H9 (cell line): Measurements from ENCODE around the gene CNNM1. TPM values are rescaled to one million over a fixed set of nuclear protein-coding genes. Genes with fewer than 3 reads are reported as not detected.

Experiments used
- DNase-seq: peaks from one replicate; pipeline ENCODE4 v3.0.0-alpha.2; 2017
- H2AFZ ChIP-seq: one replicate; pipeline ENCODE4 v1.6.1; 2013; ENCODE audit warnings: mild to moderate bottlenecking, low read length, control low read depth, moderate library complexity
- H2AK5ac ChIP-seq: 2 replicates; pipeline ENCODE4 v1.6.1; 2013; ENCODE audit warnings: low read length, control low read depth, mixed read lengths; ENCODE audit not compliant: insufficient read length
- H2BK120ac ChIP-seq: one replicate; pipeline ENCODE4 v1.6.1; 2013; ENCODE audit warnings: low read depth, mild to moderate bottlenecking, low read length, control low read depth, inconsistent platforms; ENCODE audit not compliant: poor library complexity, severe bottlenecking
- H2BK12ac ChIP-seq: 2 replicates; pipeline ENCODE4 v1.6.1; 2013; ENCODE audit warnings: low read length, control low read depth, mixed read lengths, low read depth; ENCODE audit not compliant: insufficient read length
- H2BK15ac ChIP-seq: 2 replicates; pipeline ENCODE4 v1.6.1; 2013; ENCODE audit warnings: low read depth, low read length, control low read depth
- H2BK20ac ChIP-seq: one replicate; pipeline ENCODE4 v1.6.1; 2013; ENCODE audit warnings: low read depth, mild to moderate bottlenecking, low read length, control low read depth, inconsistent platforms; ENCODE audit not compliant: poor library complexity, severe bottlenecking
- H2BK5ac ChIP-seq: 2 replicates; pipeline ENCODE4 v1.6.1; 2013; ENCODE audit warnings: low read length, control low read depth, mixed read lengths; ENCODE audit not compliant: insufficient read length
- H3K14ac ChIP-seq: 2 replicates; pipeline ENCODE4 v1.6.1; 2013; ENCODE audit warnings: low read length, control low read depth; ENCODE audit not compliant: insufficient read depth
- H3K18ac ChIP-seq: 2 replicates; pipeline ENCODE4 v1.6.1; 2013; ENCODE audit warnings: low read depth, mild to moderate bottlenecking, mixed read lengths, low read length, control low read depth; ENCODE audit not compliant: insufficient read length
- H3K23ac ChIP-seq: 2 replicates; pipeline ENCODE4 v1.6.1; 2013; ENCODE audit warnings: low read length, control low read depth, mixed read lengths, low read depth; ENCODE audit not compliant: insufficient read length
- H3K23me2 ChIP-seq: 2 replicates; pipeline ENCODE4 v1.6.1; 2013; ENCODE audit warnings: low read depth, mild to moderate bottlenecking, mixed read lengths, low read length, control low read depth; ENCODE audit not compliant: insufficient read length, poor library complexity, severe bottlenecking
- H3K27ac ChIP-seq: 2 replicates; pipeline ENCODE4 v1.5.1; 2013; ENCODE audit warnings: low read length, control low read depth, mixed read lengths, low read depth; ENCODE audit not compliant: insufficient read length
- H3K27me3 ChIP-seq: 2 replicates; pipeline ENCODE4 v1.6.1; 2013; ENCODE audit warnings: low read length, control low read depth, inconsistent platforms; ENCODE audit not compliant: insufficient read depth
- H3K4ac ChIP-seq: 2 replicates; pipeline ENCODE4 v1.6.1; 2013; ENCODE audit warnings: low read depth, mild to moderate bottlenecking, control low read depth, inconsistent platforms, low read length, moderate library complexity
- H3K4me1 ChIP-seq: 2 replicates; pipeline ENCODE4 v1.6.1; 2013; ENCODE audit warnings: low read length, control low read depth, inconsistent platforms; ENCODE audit not compliant: insufficient read depth
- H3K4me2 ChIP-seq: 2 replicates; pipeline ENCODE4 v1.6.1; 2013; ENCODE audit warnings: low read length, control low read depth, mixed read lengths; ENCODE audit not compliant: insufficient read length, insufficient read depth
- H3K56ac ChIP-seq: 2 replicates; pipeline ENCODE4 v1.6.1; 2013; ENCODE audit warnings: low read depth, mild to moderate bottlenecking, mixed read lengths, low read length, control low read depth; ENCODE audit not compliant: insufficient read length
- H3K79me1 ChIP-seq: 2 replicates; pipeline ENCODE4 v1.6.1; 2013; ENCODE audit warnings: low read depth, mild to moderate bottlenecking, moderate library complexity, low read length, control low read depth, inconsistent platforms; ENCODE audit not compliant: insufficient read depth, poor library complexity, severe bottlenecking
- H3K79me2 ChIP-seq: 2 replicates; pipeline ENCODE4 v1.6.1; 2013; ENCODE audit warnings: low read length, control low read depth, inconsistent platforms; ENCODE audit not compliant: insufficient read depth
- H3K9ac ChIP-seq: 2 replicates; pipeline ENCODE4 v1.6.1; 2013; ENCODE audit warnings: low read length, control low read depth, mixed read lengths; ENCODE audit not compliant: insufficient read length; ENCODE audit errors: extremely low read depth
- H3K9me3 ChIP-seq: one replicate; pipeline ENCODE4 v1.6.1; 2013; ENCODE audit warnings: low read depth, low read length, inconsistent platforms; ENCODE audit not compliant: control insufficient read depth
- H3T11ph ChIP-seq: one replicate; pipeline ENCODE4 v1.6.1; 2013; ENCODE audit warnings: mild to moderate bottlenecking, low read length, control low read depth, inconsistent platforms
- H4K20me1 ChIP-seq: one replicate; pipeline ENCODE4 v1.6.1; 2013; ENCODE audit not compliant: control insufficient read depth, insufficient read length, insufficient read depth
- H4K5ac ChIP-seq: 2 replicates; pipeline ENCODE4 v1.6.1; 2013; ENCODE audit warnings: low read depth, mild to moderate bottlenecking, mixed read lengths, low read length, control low read depth; ENCODE audit not compliant: insufficient read length
- H4K8ac ChIP-seq: replicated peaks from 2 replicates; pipeline ENCODE4 v1.6.1; 2013; ENCODE audit warnings: low read length, control low read depth, mixed read lengths, low read depth; ENCODE audit not compliant: insufficient read length
- H4K91ac ChIP-seq: 2 replicates; pipeline ENCODE4 v1.6.1; 2013; ENCODE audit warnings: low read depth, mild to moderate bottlenecking, moderate library complexity, mixed read lengths, low read length, control low read depth; ENCODE audit not compliant: insufficient read length
- H3K27ac Mint-ChIP-seq, 3 experiments: 2 replicates in 2 of 3; 3 replicates in 1 of 3; pipeline ENCODE4 v1.8.0; 2020 to 2021; ENCODE audit warnings: mixed read lengths in 3 of 3, mild to moderate bottlenecking in 1 of 3, moderate library complexity in 1 of 3
- H3K27me3 Mint-ChIP-seq: 2 replicates; pipeline ENCODE4 v1.8.0; 2021; ENCODE audit warnings: low read depth, mild to moderate bottlenecking, moderate library complexity, mixed read lengths
- H3K36me3 Mint-ChIP-seq, 3 experiments: 2 replicates in 2 of 3; 3 replicates in 1 of 3; pipeline ENCODE4 v1.8.0; 2020 to 2021; ENCODE audit warnings: low read depth in 3 of 3, mixed read lengths in 3 of 3; ENCODE audit not compliant: insufficient read depth in 1 of 3
- H3K4me1 Mint-ChIP-seq, 2 experiments: 2 replicates each; pipeline ENCODE4 v1.8.0; 2020; ENCODE audit warnings: mixed read lengths in 2 of 2
- H3K4me3 Mint-ChIP-seq, 2 experiments: 2 replicates in 1 of 2; 3 replicates in 1 of 2; pipeline ENCODE4 v1.8.0; 2020 to 2021; ENCODE audit warnings: mild to moderate bottlenecking in 2 of 2, mixed read lengths in 2 of 2, moderate library complexity in 1 of 2
- H3K9me3 Mint-ChIP-seq, 2 experiments: 2 replicates in 1 of 2; 3 replicates in 1 of 2; pipeline ENCODE4 v1.8.0; 2020; ENCODE audit warnings: mild to moderate bottlenecking in 2 of 2, mixed read lengths in 2 of 2, moderate library complexity in 1 of 2
- WGBS: extraction: QIAGEN DNeasy Blood & Tissue Kit; methylation state at CpG from one replicate; pipeline ENCODE4 v1.1.7; 2013; ENCODE audit warnings: missing lambda C conversion rate, low lambda C conversion rate, mixed read lengths; ENCODE audit not compliant: insufficient read length; ENCODE audit errors: extremely low coverage; 5-methylcytosine and 5-hydroxymethylcytosine counted together
- total RNA-seq: library from RNA; stranded (reverse); gene quantifications from 2 replicates; pipeline ENCODE4 v1.2.1, GENCODE V29; 2021
- TF ChIP-seq, protein P1 (sequence below): fragments of 200-600 bp; sonication (generic); conservative IDR thresholded peaks from 3 replicates; pipeline ENCODE4 v1.8.0; 2021; ENCODE audit warnings: antibody characterized with exemption, mild to moderate bottlenecking

CNNM1 gene
- total RNA-seq, 1 experiment from 2014 or later = 0.35 TPM

DNA sequence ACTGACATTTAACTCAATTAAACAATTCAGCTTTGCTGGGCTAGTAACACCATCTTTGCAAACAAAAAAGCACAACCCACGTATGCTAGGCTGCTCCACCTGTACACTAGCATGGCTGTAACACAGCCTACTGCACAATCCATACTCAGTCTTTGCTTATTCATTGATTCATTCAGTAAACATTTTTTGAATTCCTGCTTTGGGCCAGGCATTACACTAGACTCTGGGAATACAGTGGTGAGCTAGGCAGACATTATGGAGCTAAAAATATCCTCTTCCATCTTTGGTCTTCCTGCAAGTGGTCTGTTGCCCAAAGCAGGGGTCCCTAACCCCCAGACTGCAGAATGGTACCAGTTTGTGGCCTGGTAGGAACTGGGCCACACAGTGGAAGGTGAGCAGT lies 9.9 kb downstream of the CNNM1 start:
- Histone ChIP-seq H2BK12ac (no peak overlapping the region), H2BK120ac (no peak overlapping the region), H3K79me1 (no peaks in the 10 kb centered on the region), H3K27ac (no peak overlapping the region), H2BK20ac (no peak overlapping the region), H3K4ac (no peak overlapping the region), H2AK5ac (no peak overlapping the region), H3K4me1 (no peaks in the 10 kb centered on the region), H3K79me2 (no peaks in the 10 kb centered on the region), H3K4me2 (no peak overlapping the region), H2AFZ (no peak overlapping the region), H3K27me3 (no peaks in the 10 kb centered on the region), H2BK15ac (no peak overlapping the region), H2BK5ac (no peak overlapping the region), H3K9me3 (no peaks in the 10 kb centered on the region), H4K20me1 (no peaks in the 10 kb centered on the region), H4K8ac (no peak overlapping the region), H3K23ac (no peak overlapping the region), H3K56ac (no peak overlapping the region), H3K9ac (no peak overlapping the region), H3K18ac (no peak overlapping the region), H3K23me2 (no peaks in the 10 kb centered on the region), H4K5ac (no peak overlapping the region), H3T11ph (no peak overlapping the region), H4K91ac (no peak overlapping the region), H3K14ac (no peak overlapping the region)
- WGBS = no CpG with 5 or more reads among the region's 1 CpG
- TF ChIP-seq, protein P1, sequence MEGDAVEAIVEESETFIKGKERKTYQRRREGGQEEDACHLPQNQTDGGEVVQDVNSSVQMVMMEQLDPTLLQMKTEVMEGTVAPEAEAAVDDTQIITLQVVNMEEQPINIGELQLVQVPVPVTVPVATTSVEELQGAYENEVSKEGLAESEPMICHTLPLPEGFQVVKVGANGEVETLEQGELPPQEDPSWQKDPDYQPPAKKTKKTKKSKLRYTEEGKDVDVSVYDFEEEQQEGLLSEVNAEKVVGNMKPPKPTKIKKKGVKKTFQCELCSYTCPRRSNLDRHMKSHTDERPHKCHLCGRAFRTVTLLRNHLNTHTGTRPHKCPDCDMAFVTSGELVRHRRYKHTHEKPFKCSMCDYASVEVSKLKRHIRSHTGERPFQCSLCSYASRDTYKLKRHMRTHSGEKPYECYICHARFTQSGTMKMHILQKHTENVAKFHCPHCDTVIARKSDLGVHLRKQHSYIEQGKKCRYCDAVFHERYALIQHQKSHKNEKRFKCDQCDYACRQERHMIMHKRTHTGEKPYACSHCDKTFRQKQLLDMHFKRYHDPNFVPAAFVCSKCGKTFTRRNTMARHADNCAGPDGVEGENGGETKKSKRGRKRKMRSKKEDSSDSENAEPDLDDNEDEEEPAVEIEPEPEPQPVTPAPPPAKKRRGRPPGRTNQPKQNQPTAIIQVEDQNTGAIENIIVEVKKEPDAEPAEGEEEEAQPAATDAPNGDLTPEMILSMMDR = no peak
- Mint-ChIP-seq H3K4me1 (peaks cover 3 to 12% of the 10 kb centered on the region in 2 experiments; a peak in 2 of 4 replicates), H3K9me3 (0 out of 5 replicates have a peak, but pooled peaks cover 0 to 2% of the 10 kb centered on the region in 2 experiments), H3K27ac (no peak overlapping the region; a peak in 1 of 7 replicates), H3K27me3 (peaks cover 20% of the 10 kb centered on the region), H3K4me3 (no peak overlapping the region), H3K36me3 (peaks cover 0 to 8% (median 0%) of the 10 kb centered on the region in 3 experiments; a peak in 2 of 7 replicates)
- no peak for DNase-seq
